HEK293 (cell line): ENCODE results near the gene MAT2A.

ENCODE experiments used
- CTCF ChIA-PET: fragments of 350-600 bp; formaldehyde crosslinking; extraction: SDS; loops from one replicate; lab custom pipeline; 2021; ENCODE audit warnings: antibody characterized with exemption; lab: Yijun Ruan, JAX
- POLR2A ChIA-PET: fragments of 300-600 bp; formaldehyde crosslinking; extraction: SDS; loops from one replicate; lab custom pipeline; 2020; ENCODE audit warnings: antibody characterized with exemption, inconsistent platforms; lab: Yijun Ruan, JAX
- H3K27ac ChIP-seq: fragments of 200-500 bp; sonication (Bioruptor generic); 2 replicates; pipeline ENCODE4 v1.5.1; 2014; ENCODE audit warnings: low read depth, low read length, control low read depth, inconsistent platforms; ENCODE audit errors: extremely low read depth
- H3K36me3 ChIP-seq, 2 experiments: fragments of 200-500 bp in 1 of 2; sonication (Bioruptor generic) in 1 of 2; 1 replicate in 1 of 2; 2 replicates in 1 of 2; pipeline ENCODE4 v1.5.1; 2014 to 2017; ENCODE audit warnings: inconsistent platforms in 2 of 2, low read length in 2 of 2; ENCODE audit not compliant: control insufficient read depth in 2 of 2, insufficient read depth in 1 of 2
- H3K4me1 ChIP-seq: fragments of 200-500 bp; sonication (Bioruptor generic); 2 replicates; pipeline ENCODE4 v1.5.1; 2014; ENCODE audit warnings: mild to moderate bottlenecking, low read length, inconsistent platforms; ENCODE audit not compliant: control insufficient read depth, insufficient read depth
- H3K4me3 ChIP-seq: 2 replicates; pipeline ENCODE4 v1.5.1; 2011; ENCODE audit warnings: low read depth, mild to moderate bottlenecking, control low read depth, low read length, moderate library complexity
- H3K9me3 ChIP-seq: fragments of 200-500 bp; sonication (Bioruptor generic); 2 replicates; pipeline ENCODE4 v1.5.1; 2014; ENCODE audit warnings: low read depth, low read length, inconsistent platforms; ENCODE audit not compliant: control insufficient read depth, insufficient read depth
- MEIS1 ChIP-seq: sonication (generic); formaldehyde crosslinking; IDR thresholded peaks from 2 replicates; pipeline ENCODE4 v1.8.1; 2022; ENCODE audit warnings: missing genetic modification reagents, mild to moderate bottlenecking, borderline replicate concordance
- MYNN ChIP-seq: fragments of 450-650 bp; formaldehyde crosslinking; IDR thresholded peaks from 2 replicates; pipeline ENCODE4 v1.5.1; 2016; ENCODE audit warnings: missing biosample characterization, missing genetic modification characterization, borderline replicate concordance
- OVOL3 ChIP-seq: fragments of 450-650 bp; formaldehyde crosslinking; IDR thresholded peaks from 2 replicates; pipeline ENCODE4 v1.5.1; 2016; ENCODE audit warnings: missing biosample characterization, missing genetic modification characterization
- PRDM1 ChIP-seq: fragments of 450-650 bp; formaldehyde crosslinking; IDR thresholded peaks from 2 replicates; pipeline ENCODE4; 2016; ENCODE audit warnings: missing biosample characterization, missing genetic modification characterization
- ZFP41 ChIP-seq: fragments of 450-650 bp; formaldehyde crosslinking; IDR thresholded peaks from 2 replicates; pipeline ENCODE4 v1.5.1; 2016; ENCODE audit warnings: missing biosample characterization, missing genetic modification characterization, borderline replicate concordance
- ZNF121 ChIP-seq: fragments of 450-650 bp; formaldehyde crosslinking; IDR thresholded peaks from 2 replicates; pipeline ENCODE4 v1.5.1; 2016; ENCODE audit warnings: missing biosample characterization, missing genetic modification characterization
- ZNF138 ChIP-seq: fragments of 450-650 bp; formaldehyde crosslinking; IDR thresholded peaks from 2 replicates; pipeline ENCODE4 v1.5.1; 2016; ENCODE audit warnings: missing biosample characterization, missing genetic modification characterization, borderline replicate concordance
- ZNF529 ChIP-seq: fragments of 450-650 bp; formaldehyde crosslinking; IDR thresholded peaks from 2 replicates; pipeline ENCODE4 v1.5.1; 2017; ENCODE audit warnings: missing genetic modification characterization, missing biosample characterization; ENCODE audit not compliant: insufficient replicate concordance
- ZNF530 ChIP-seq: fragments of 450-650 bp; formaldehyde crosslinking; IDR thresholded peaks from 2 replicates; pipeline ENCODE4 v1.5.1; 2016; ENCODE audit warnings: low read depth, missing biosample characterization, missing genetic modification characterization
- ZNF654 ChIP-seq: fragments of 450-650 bp; formaldehyde crosslinking; IDR thresholded peaks from 2 replicates; pipeline ENCODE4 v1.5.1; 2016; ENCODE audit warnings: low read depth, missing biosample characterization, missing genetic modification characterization
- ZNF747 ChIP-seq: fragments of 450-650 bp; formaldehyde crosslinking; IDR thresholded peaks from 2 replicates; pipeline ENCODE4 v1.5.1; 2016; ENCODE audit warnings: missing biosample characterization, missing genetic modification characterization
- ZNF837 ChIP-seq: fragments of 450-650 bp; formaldehyde crosslinking; IDR thresholded peaks from 2 replicates; pipeline ENCODE4 v1.5.1; 2016; ENCODE audit warnings: missing biosample characterization, missing genetic modification characterization
- TF ChIP-seq, protein P1 (sequence below): fragments of 450-650 bp; formaldehyde crosslinking; IDR thresholded peaks from 2 replicates; pipeline ENCODE4 v1.5.1; 2016; ENCODE audit warnings: missing biosample characterization, missing genetic modification characterization
- TF ChIP-seq, protein P2 (sequence below): fragments of 450-650 bp; formaldehyde crosslinking; IDR thresholded peaks from 2 replicates; pipeline ENCODE4 v1.5.1; 2016; ENCODE audit warnings: missing biosample characterization, missing genetic modification characterization
- TF ChIP-seq, protein P3 (sequence below): fragments of 450-650 bp; formaldehyde crosslinking; IDR thresholded peaks from 2 replicates; pipeline ENCODE4 v1.5.0; 2017; ENCODE audit warnings: missing biosample characterization, missing genetic modification characterization, borderline replicate concordance
- TF ChIP-seq, protein P4 (sequence below): sonication (generic); formaldehyde crosslinking; IDR thresholded peaks from 2 replicates; pipeline ENCODE4 v1.8.1; 2022; ENCODE audit warnings: mild to moderate bottlenecking, moderate library complexity, missing genetic modification reagents
- TF ChIP-seq, protein P5 (sequence below): fragments of 450-650 bp; formaldehyde crosslinking; IDR thresholded peaks from 2 replicates; pipeline ENCODE4 v1.5.1; 2016; ENCODE audit warnings: missing biosample characterization, missing genetic modification characterization

MAT2A gene

DNA sequence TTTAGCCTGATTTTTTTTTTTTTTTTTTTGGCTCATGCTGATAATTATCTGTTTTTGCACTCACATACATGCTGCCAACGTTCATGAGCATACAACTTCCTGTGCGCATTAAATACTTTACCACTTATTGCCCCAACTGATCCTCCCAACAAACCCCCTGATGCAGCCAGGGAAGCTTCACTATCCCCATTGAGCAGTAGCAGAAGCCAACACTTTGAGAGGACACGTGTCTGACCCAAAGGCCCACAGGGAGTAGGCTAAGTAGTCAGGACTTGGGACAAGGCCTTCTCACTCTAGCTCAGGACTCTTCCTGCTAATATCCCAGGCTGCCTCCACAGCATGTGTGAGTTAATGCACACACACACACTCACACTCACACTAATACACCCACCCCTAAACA is 36.2 kb upstream of the MAT2A start:
- H3K27ac ChIP-seq, result no peak overlapping the region
- no peak for TF ChIP-seq ZFP41 (tag by site-specific recombination)
- TF ChIP-seq, protein P1, sequence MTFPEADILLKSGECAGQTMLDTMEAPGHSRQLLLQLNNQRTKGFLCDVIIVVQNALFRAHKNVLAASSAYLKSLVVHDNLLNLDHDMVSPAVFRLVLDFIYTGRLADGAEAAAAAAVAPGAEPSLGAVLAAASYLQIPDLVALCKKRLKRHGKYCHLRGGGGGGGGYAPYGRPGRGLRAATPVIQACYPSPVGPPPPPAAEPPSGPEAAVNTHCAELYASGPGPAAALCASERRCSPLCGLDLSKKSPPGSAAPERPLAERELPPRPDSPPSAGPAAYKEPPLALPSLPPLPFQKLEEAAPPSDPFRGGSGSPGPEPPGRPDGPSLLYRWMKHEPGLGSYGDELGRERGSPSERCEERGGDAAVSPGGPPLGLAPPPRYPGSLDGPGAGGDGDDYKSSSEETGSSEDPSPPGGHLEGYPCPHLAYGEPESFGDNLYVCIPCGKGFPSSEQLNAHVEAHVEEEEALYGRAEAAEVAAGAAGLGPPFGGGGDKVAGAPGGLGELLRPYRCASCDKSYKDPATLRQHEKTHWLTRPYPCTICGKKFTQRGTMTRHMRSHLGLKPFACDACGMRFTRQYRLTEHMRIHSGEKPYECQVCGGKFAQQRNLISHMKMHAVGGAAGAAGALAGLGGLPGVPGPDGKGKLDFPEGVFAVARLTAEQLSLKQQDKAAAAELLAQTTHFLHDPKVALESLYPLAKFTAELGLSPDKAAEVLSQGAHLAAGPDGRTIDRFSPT (tag by site-specific recombination), result no peak
- no peak for TF ChIP-seq ZNF138
- TF ChIP-seq OVOL3 (tag by site-specific recombination), result no peak
- TF ChIP-seq, protein P2, sequence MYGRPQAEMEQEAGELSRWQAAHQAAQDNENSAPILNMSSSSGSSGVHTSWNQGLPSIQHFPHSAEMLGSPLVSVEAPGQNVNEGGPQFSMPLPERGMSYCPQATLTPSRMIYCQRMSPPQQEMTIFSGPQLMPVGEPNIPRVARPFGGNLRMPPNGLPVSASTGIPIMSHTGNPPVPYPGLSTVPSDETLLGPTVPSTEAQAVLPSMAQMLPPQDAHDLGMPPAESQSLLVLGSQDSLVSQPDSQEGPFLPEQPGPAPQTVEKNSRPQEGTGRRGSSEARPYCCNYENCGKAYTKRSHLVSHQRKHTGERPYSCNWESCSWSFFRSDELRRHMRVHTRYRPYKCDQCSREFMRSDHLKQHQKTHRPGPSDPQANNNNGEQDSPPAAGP (tag by site-specific recombination), result no peak
- TF ChIP-seq ZNF530 (tag by site-specific recombination), result no peak
- TF ChIP-seq ZNF654 (tag by site-specific recombination), result no peak
- no peak for TF ChIP-seq ZNF747 (tag by site-specific recombination)
- TF ChIP-seq PRDM1 (tag by site-specific recombination), result no peak
- TF ChIP-seq, protein P3, sequence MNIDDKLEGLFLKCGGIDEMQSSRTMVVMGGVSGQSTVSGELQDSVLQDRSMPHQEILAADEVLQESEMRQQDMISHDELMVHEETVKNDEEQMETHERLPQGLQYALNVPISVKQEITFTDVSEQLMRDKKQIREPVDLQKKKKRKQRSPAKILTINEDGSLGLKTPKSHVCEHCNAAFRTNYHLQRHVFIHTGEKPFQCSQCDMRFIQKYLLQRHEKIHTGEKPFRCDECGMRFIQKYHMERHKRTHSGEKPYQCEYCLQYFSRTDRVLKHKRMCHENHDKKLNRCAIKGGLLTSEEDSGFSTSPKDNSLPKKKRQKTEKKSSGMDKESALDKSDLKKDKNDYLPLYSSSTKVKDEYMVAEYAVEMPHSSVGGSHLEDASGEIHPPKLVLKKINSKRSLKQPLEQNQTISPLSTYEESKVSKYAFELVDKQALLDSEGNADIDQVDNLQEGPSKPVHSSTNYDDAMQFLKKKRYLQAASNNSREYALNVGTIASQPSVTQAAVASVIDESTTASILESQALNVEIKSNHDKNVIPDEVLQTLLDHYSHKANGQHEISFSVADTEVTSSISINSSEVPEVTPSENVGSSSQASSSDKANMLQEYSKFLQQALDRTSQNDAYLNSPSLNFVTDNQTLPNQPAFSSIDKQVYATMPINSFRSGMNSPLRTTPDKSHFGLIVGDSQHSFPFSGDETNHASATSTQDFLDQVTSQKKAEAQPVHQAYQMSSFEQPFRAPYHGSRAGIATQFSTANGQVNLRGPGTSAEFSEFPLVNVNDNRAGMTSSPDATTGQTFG (tag by site-specific recombination), result no peak
- TF ChIP-seq MEIS1 (CRISPR knock-in tag), result no peak
- TF ChIP-seq MYNN, result no peak
- H3K36me3 ChIP-seq, result no peaks in the 10 kb centered on the region
- ChIA-PET POLR2A (interaction anchor here (1.3 kb wide), 1 partner anchor 31 kb away, joined by 8 read pairs; no protein-coding TSS in a partner anchor), CTCF (no interaction called here)
- H3K9me3 ChIP-seq, result no peaks in the 10 kb centered on the region
- H3K4me3 ChIP-seq, result no peak overlapping the region
- no peaks in the 10 kb centered on the region for H3K4me1 ChIP-seq

DNA sequence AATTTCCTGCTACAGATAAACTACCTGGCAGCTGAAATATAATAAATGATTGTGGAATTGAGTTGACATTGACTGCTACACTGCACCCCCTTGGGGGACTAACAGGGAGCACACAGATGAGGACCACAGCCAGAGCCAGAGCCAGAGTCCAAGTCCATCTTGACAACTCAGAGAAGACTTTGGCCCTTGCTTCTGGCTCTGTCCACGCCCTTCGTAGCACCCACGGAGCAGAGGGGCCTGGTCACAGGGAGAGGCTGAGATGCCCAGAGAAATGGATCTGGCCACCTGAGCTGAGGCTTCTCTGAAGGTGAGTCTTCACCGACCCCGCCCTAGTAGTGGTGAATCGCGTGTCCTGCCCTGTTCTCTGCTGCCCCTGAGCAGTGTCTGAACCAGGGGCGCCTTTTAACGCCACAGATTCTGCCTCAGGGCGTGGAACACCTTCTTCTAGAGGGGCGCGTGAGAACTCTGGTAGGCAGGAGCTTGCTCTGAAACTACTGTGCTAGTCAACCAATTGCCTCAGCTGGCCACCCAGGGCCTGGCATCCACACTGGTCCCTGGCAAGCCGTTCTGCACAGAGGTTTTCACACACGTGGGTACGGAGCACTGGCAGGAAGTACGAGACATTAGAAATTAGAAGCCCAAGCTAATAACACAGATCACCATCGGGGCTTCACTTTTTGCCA is 35.7 kb upstream of the MAT2A start:
- ChIA-PET CTCF (no interaction called here), POLR2A (interaction anchor here (1.3 to 4.0 kb wide), 2 partner anchors 31 to 35 kb away, joined by 8 to 22 read pairs; partner anchors contain the start of gene MAT2A)
- Histone ChIP-seq H3K4me1 (no peaks in the 10 kb centered on the region), H3K36me3 (no peaks in the 10 kb centered on the region), H3K9me3 (no peaks in the 10 kb centered on the region), H3K27ac (no peak overlapping the region), H3K4me3 (no peak overlapping the region)
- no peak for TF ChIP-seq ZNF529 (tag by site-specific recombination)
- TF ChIP-seq, protein P4, sequence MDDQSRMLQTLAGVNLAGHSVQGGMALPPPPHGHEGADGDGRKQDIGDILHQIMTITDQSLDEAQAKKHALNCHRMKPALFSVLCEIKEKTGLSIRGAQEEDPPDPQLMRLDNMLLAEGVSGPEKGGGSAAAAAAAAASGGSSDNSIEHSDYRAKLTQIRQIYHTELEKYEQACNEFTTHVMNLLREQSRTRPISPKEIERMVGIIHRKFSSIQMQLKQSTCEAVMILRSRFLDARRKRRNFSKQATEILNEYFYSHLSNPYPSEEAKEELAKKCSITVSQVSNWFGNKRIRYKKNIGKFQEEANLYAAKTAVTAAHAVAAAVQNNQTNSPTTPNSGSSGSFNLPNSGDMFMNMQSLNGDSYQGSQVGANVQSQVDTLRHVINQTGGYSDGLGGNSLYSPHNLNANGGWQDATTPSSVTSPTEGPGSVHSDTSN (CRISPR knock-in tag), result no peak
- no peak for TF ChIP-seq ZNF121 (tag by site-specific recombination)
- TF ChIP-seq, protein P5, sequence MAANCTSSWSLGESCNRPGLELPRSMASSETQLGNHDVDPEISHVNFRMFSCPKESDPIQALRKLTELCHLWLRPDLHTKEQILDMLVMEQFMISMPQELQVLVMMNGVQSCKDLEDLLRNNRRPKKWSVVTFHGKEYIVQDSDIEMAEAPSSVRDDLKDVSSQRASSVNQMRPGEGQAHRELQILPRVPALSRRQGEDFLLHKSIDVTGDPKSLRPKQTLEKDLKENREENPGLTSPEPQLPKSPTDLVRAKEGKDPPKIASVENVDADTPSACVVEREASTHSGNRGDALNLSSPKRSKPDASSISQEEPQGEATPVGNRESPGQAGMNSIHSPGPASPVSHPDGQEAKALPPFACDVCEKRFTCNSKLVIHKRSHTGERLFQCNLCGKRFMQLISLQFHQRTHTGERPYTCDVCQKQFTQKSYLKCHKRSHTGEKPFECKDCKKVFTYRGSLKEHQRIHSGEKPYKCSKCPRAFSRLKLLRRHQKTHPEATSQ (tag by site-specific recombination), result no peak
- TF ChIP-seq, protein P3 (tag by site-specific recombination), result no peak
- no peak for TF ChIP-seq ZNF837 (tag by site-specific recombination)
- no peak for TF ChIP-seq MEIS1 (CRISPR knock-in tag)
